A549 (cell line): ENCODE data around the gene FSTL4. TPM values are rescaled to one million over a fixed set of nuclear protein-coding genes. Genes with fewer than 3 reads are reported as not detected.

Experiments
- ATAC-seq, 2 experiments: fragments of 200-7000 bp in 1 of 2; fragments of >200 bp in 1 of 2; cut with Nextera tagmentation in 1 of 2; cut with Tn5 transposase in 1 of 2; 3 replicates each; pipeline versions ENCODE4 v1.8.0 to v1.9.1; 2018 to 2020; ENCODE audit warnings: mild to moderate bottlenecking in 1 of 2, moderate library complexity in 1 of 2
- CTCF ChIA-PET: fragments of 300-600 bp; sonication (Branson Sonifier 250); formaldehyde crosslinking; extraction: SDS; loops from one replicate; lab custom pipeline; 2021; ENCODE audit warnings: antibody characterized with exemption, inconsistent platforms; lab: Yijun Ruan, JAX
- POLR2A ChIA-PET: fragments of 350-600 bp; formaldehyde crosslinking; extraction: SDS; loops from one replicate; lab custom pipeline; 2021; ENCODE audit warnings: antibody characterized with exemption, inconsistent platforms; lab: Yijun Ruan, JAX
- DNase-seq, 2 experiments: peaks; one replicate each; pipeline versions ENCODE4 v3.0.0 to v3.0.0-alpha.2; 2011 to 2016; ENCODE audit warnings: low read depth in 1 of 2, low spot score in 1 of 2
- FAIRE-seq: peaks from 2 replicates; lab custom pipeline; 2011; peaks lifted over from hg19 to GRCh38; lab: Jason Lieb, UNC
- H3K27ac ChIP-seq, 2 experiments: fragments of >200 bp; sonication (Bioruptor Twin); formaldehyde crosslinking; 3 replicates each; pipeline ENCODE4 v1.5.1; 2016 to 2017
- H3K4me1 ChIP-seq: fragments of >200 bp; sonication (Bioruptor Twin); formaldehyde crosslinking; 3 replicates; pipeline ENCODE4 v1.6.1; 2016
- H3K4me2 ChIP-seq: fragments of >200 bp; sonication (Bioruptor Twin); formaldehyde crosslinking; 3 replicates; pipeline ENCODE4 v1.6.1; 2016
- H3K4me3 ChIP-seq: fragments of >200 bp; sonication (Bioruptor Twin); formaldehyde crosslinking; 3 replicates; pipeline ENCODE4 v1.5.1; 2016
- H3K9me3 ChIP-seq: fragments of >200 bp; sonication (Bioruptor Twin); formaldehyde crosslinking; 3 replicates; pipeline ENCODE4 v1.6.1; 2016
- BCL3 ChIP-seq: fragments of >200 bp; sonication (Bioruptor Twin); formaldehyde crosslinking; IDR thresholded peaks from 3 replicates; pipeline ENCODE4 v1.6.1; 2016
- CHD2 ChIP-seq: fragments of 150-350 bp; IDR thresholded peaks from 2 replicates; pipeline ENCODE4 v1.6.1; 2014; ENCODE audit warnings: low read length; ENCODE audit not compliant: partially characterized antibody
- CTCF ChIP-seq: fragments of >200 bp; sonication (Bioruptor Twin); formaldehyde crosslinking; IDR thresholded peaks from 3 replicates; pipeline ENCODE4 v1.5.1; 2016
- FOSB ChIP-seq: fragments of 250-450 bp; sonication (Bioruptor Pico); IDR thresholded peaks from 2 replicates; pipeline ENCODE4 v1.5.0; 2020; ENCODE audit warnings: mild to moderate bottlenecking, moderate library complexity
- FOSL2 ChIP-seq, 2 experiments: fragments of 450-650 bp in 1 of 2; fragments of >200 bp in 1 of 2; sonication (Bioruptor Twin) in 1 of 2; formaldehyde crosslinking; IDR thresholded peaks; 2 replicates each; pipeline versions ENCODE4 v1.5.0 to v1.6.1; 2016 to 2020; ENCODE audit warnings: mild to moderate bottlenecking in 1 of 2, moderate library complexity in 1 of 2
- GATA3 ChIP-seq: IDR thresholded peaks from 2 replicates; pipeline ENCODE4 v1.6.1; 2012; ENCODE audit warnings: borderline replicate concordance
- HOXB13 ChIP-seq: fragments of 250-450 bp; sonication (Bioruptor Pico); IDR thresholded peaks from 2 replicates; pipeline ENCODE4 v1.5.0; 2020; ENCODE audit warnings: low read depth, mild to moderate bottlenecking, moderate library complexity
- HOXB5 ChIP-seq: fragments of 250-450 bp; sonication (Bioruptor Pico); IDR thresholded peaks from 2 replicates; pipeline ENCODE4 v1.5.0; 2020; ENCODE audit warnings: mild to moderate bottlenecking, moderate library complexity
- JUN ChIP-seq, 2 experiments: fragments of >200 bp; sonication (Bioruptor Twin); formaldehyde crosslinking; IDR thresholded peaks; 2 replicates in 1 of 2; 3 replicates in 1 of 2; pipeline ENCODE4 v1.6.1; 2016 to 2017
- MAFK ChIP-seq: fragments of 450-650 bp; IDR thresholded peaks from 2 replicates; pipeline ENCODE4 v1.6.1; 2014; ENCODE audit not compliant: partially characterized antibody
- MAX ChIP-seq: IDR thresholded peaks from 2 replicates; pipeline ENCODE4 v1.6.1; 2012
- NFE2L2 ChIP-seq: fragments of 150-350 bp; conservative IDR thresholded peaks from 2 replicates; pipeline ENCODE4 v1.6.1; 2014; ENCODE audit warnings: low read length
- NPAS2 ChIP-seq: fragments of 250-450 bp; sonication (Bioruptor Pico); IDR thresholded peaks from 2 replicates; pipeline ENCODE4 v1.8.0; 2022; ENCODE audit warnings: mild to moderate bottlenecking, moderate library complexity, borderline replicate concordance
- NR3C1 ChIP-seq: fragments of >200 bp; sonication (Bioruptor Twin); formaldehyde crosslinking; IDR thresholded peaks from 3 replicates; pipeline ENCODE4 v1.6.1; 2017
- POLR2A ChIP-seq: IDR thresholded peaks from 2 replicates; pipeline ENCODE4 v1.6.1; 2012; ENCODE audit warnings: mild to moderate bottlenecking, low read length
- POLR2AphosphoS2 ChIP-seq: conservative IDR thresholded peaks from 2 replicates; pipeline ENCODE4 v1.6.1; 2012; ENCODE audit warnings: low read length, improper control_type of control experiment, inconsistent platforms
- RARB ChIP-seq: fragments of 250-450 bp; sonication (Bioruptor Pico); IDR thresholded peaks from 2 replicates; pipeline ENCODE4 v1.8.0; 2021; ENCODE audit warnings: mild to moderate bottlenecking, moderate library complexity
- USF2 ChIP-seq: fragments of 450-650 bp; IDR thresholded peaks from 2 replicates; pipeline ENCODE4 v1.6.1; 2014; ENCODE audit warnings: antibody characterized with exemption
- ZNF302 ChIP-seq: fragments of 250-450 bp; sonication (Bioruptor Pico); IDR thresholded peaks from 2 replicates; pipeline ENCODE4 v1.9.0; 2021; ENCODE audit warnings: inconsistent platforms, mild to moderate bottlenecking, moderate library complexity
- ZSCAN20 ChIP-seq: fragments of 250-450 bp; sonication (Bioruptor Pico); IDR thresholded peaks from 2 replicates; pipeline ENCODE4 v1.8.0; 2022; ENCODE audit warnings: mild to moderate bottlenecking, moderate library complexity
- WGBS: methylation state at CpG from one replicate; pipeline ENCODE4 v1.1.6; 2017; ENCODE audit errors: missing lambda C conversion rate; 5-methylcytosine and 5-hydroxymethylcytosine counted together
- polyA plus RNA-seq, 4 experiments: library from polyadenylated mRNA; depleted of rRNA in 3 of 4; stranded (reverse); fragments of >200 nt; fragmentation: RNase III in 1 of 4; extraction: RNeasy Plus Mini Kit Qiagen cat#74134 plus additional on column Dnase treatment in 1 of 4; gene quantifications; 2 replicates in 3 of 4; 3 replicates in 1 of 4; pipeline ENCODE4 v1.2.3, GENCODE V29; 2011 to 2017
- TF ChIP-seq, protein P1 (sequence below): fragments of 250-450 bp; sonication (Bioruptor Pico); IDR thresholded peaks from 2 replicates; pipeline ENCODE4 v1.5.0; 2020; ENCODE audit warnings: low read depth, mild to moderate bottlenecking, moderate library complexity

Gene FSTL4
- polyA plus RNA-seq, 2 of the 4 experiments (the other 2 are of a cell fraction), result 1.6 to 1.8 TPM

GRCh38 chr5:133387091-133387490 lies 225.2 kb downstream of the FSTL4 start:
- Histone ChIP-seq H3K4me3 (no peak overlapping the region), H3K4me1 (no peaks in the 10 kb centered on the region), H3K27ac (no peak overlapping the region), H3K4me2 (no peak overlapping the region), H3K9me3 (no peaks in the 10 kb centered on the region)
- CTCF ChIA-PET, result no interaction called here
- TF ChIP-seq CHD2 (no peak), BCL3 (no peak), ZNF302 (no peak), HOXB5 (CRISPR knock-in tag) (no peak)
- TF ChIP-seq, protein P1, sequence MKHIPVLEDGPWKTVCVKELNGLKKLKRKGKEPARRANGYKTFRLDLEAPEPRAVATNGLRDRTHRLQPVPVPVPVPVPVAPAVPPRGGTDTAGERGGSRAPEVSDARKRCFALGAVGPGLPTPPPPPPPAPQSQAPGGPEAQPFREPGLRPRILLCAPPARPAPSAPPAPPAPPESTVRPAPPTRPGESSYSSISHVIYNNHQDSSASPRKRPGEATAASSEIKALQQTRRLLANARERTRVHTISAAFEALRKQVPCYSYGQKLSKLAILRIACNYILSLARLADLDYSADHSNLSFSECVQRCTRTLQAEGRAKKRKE, result no peak
- ATAC-seq (no peak), DNase-seq (no peak), FAIRE-seq (no peak)
- POLR2A ChIA-PET, result no interaction called here
- WGBS, result 39% methylated on average over 4 of the region's 4 CpGs

- Histone ChIP-seq H3K4me2 (no peak overlapping the region), H3K4me1 (no peaks in the 10 kb centered on the region), H3K27ac (no peak overlapping the region), H3K9me3 (no peaks in the 10 kb centered on the region), H3K4me3 (no peak overlapping the region)
- FAIRE-seq (no peak), ATAC-seq (no peak), DNase-seq (no peak)
- CTCF ChIA-PET, result no interaction called here
- WGBS, result 37% methylated on average over 10 of the region's 10 CpGs
- TF ChIP-seq GATA3, result no peak
- no peak for TF ChIP-seq USF2
- no peak for TF ChIP-seq NFE2L2
- no peak for TF ChIP-seq NR3C1
- TF ChIP-seq ZSCAN20 (CRISPR knock-in tag), result no peak
- TF ChIP-seq BCL3, result no peak
- TF ChIP-seq, protein P1, result no peak
- no peak for TF ChIP-seq RARB (CRISPR knock-in tag)
- no peak for TF ChIP-seq JUN (IDR thresholded peaks at IDR 0.05)
- TF ChIP-seq HOXB13 (CRISPR knock-in tag), result no peak
- TF ChIP-seq FOSB, result no peak
- no peak for TF ChIP-seq FOSL2 (IDR thresholded peaks at IDR 0.05)
- no peak for TF ChIP-seq FOSL2 (CRISPR knock-in tag; IDR thresholded peaks at IDR 0.05)
- no peak for TF ChIP-seq POLR2A
- TF ChIP-seq NPAS2 (CRISPR knock-in tag), result no peak
- POLR2A ChIA-PET, result no interaction called here
Measured at GRCh38 chr5:133386662-133387061, 225.7 kb downstream of the FSTL4 start.

GRCh38 chr5:133385346-133385745 lies 227.0 kb downstream of the FSTL4 start:
- FAIRE-seq, result no peak

More at GRCh38 chr5:133385346-133385745, 227.0 kb downstream of the FSTL4 start:
- no peak for ATAC-seq
- H3K9me3 ChIP-seq, result no peaks in the 10 kb centered on the region
- H3K4me1 ChIP-seq, result no peaks in the 10 kb centered on the region
- no peak overlapping the region for H3K4me3 ChIP-seq
- 69% methylated on average over 5 of the region's 5 CpGs for WGBS
- H3K27ac ChIP-seq, result no peak overlapping the region
- CTCF ChIA-PET, result interaction anchor here (1.5 kb wide), 1 partner anchor 484 kb away, joined by 3 read pairs; no protein-coding TSS in a partner anchor
- DNase-seq, result no peak
- POLR2A ChIA-PET, result no interaction called here
- TF ChIP-seq CTCF (no peak), MAX (no peak), NFE2L2 (no peak), POLR2AphosphoS2 (no peak), MAFK (no peak), JUN (IDR thresholded peaks at IDR 0.05) (no peak)
- H3K4me2 ChIP-seq, result no peak overlapping the region
